Liver (tissue), 9 donors: ENCODE measurements around the gene SNX5. TPM values are rescaled to one million over a fixed set of nuclear protein-coding genes. Genes with fewer than 3 reads are reported as not detected.

Source experiments
- DNase-seq: peaks from one replicate; pipeline ENCODE4 v3.0.0-alpha.2; 2017; ENCODE audit warnings: low spot score
- H3K27ac ChIP-seq, 2 donors: one replicate each; pipeline ENCODE4 v1.7.0; 2013; ENCODE audit warnings: inconsistent platforms in 2 of 2, low read length in 2 of 2, control low read depth in 1 of 2, low read depth in 1 of 2, mild to moderate bottlenecking in 1 of 2
- H3K27me3 ChIP-seq, 4 donors: one replicate each; pipeline versions ENCODE4 v1.6.1 to v1.7.0; 2013; ENCODE audit warnings: low read length in 3 of 4, inconsistent platforms in 1 of 4, mild to moderate bottlenecking in 1 of 4, moderate library complexity in 1 of 4; ENCODE audit not compliant: control insufficient read depth in 4 of 4, insufficient read depth in 4 of 4
- H3K36me3 ChIP-seq, 4 donors: one replicate each; pipeline versions ENCODE4 v1.6.1 to v1.7.0; 2013; ENCODE audit warnings: low read length in 3 of 4, mild to moderate bottlenecking in 3 of 4, low read depth in 1 of 4, moderate library complexity in 1 of 4; ENCODE audit not compliant: control insufficient read depth in 4 of 4, insufficient read depth in 3 of 4
- H3K4me1 ChIP-seq, 4 donors: one replicate each; pipeline versions ENCODE4 v1.6.1 to v1.7.0; 2013; ENCODE audit warnings: low read length in 3 of 4, mild to moderate bottlenecking in 3 of 4, moderate library complexity in 1 of 4; ENCODE audit not compliant: control insufficient read depth in 4 of 4, insufficient read depth in 4 of 4
- H3K4me3 ChIP-seq, 3 donors: one replicate each; pipeline versions ENCODE4 v1.6.1 to v1.7.0; 2013; ENCODE audit warnings: low read length in 3 of 3, control low read depth in 1 of 3, low read depth in 1 of 3, mild to moderate bottlenecking in 1 of 3
- H3K9ac ChIP-seq, 2 donors: one replicate each; pipeline ENCODE4 v1.7.0; 2013; ENCODE audit warnings: low read length in 2 of 2, mild to moderate bottlenecking in 2 of 2, moderate library complexity in 2 of 2, control low read depth in 1 of 2, low read depth in 1 of 2
- H3K9me3 ChIP-seq, 4 donors: one replicate each; pipeline versions ENCODE4 v1.6.1 to v1.7.0; 2013; ENCODE audit warnings: low read length in 3 of 4; ENCODE audit not compliant: control insufficient read depth in 4 of 4
- ATF3 ChIP-seq: IDR thresholded peaks from 2 replicates; pipeline ENCODE4 v1.6.1; 2016; ENCODE audit warnings: antibody characterized with exemption
- CTCF ChIP-seq: fragments of 150-350 bp; IDR thresholded peaks from 2 replicates; pipeline ENCODE4 v1.5.1; 2017; ENCODE audit warnings: improper control_type of control experiment, low read depth, low read length; ENCODE audit not compliant: missing input control
- EGR1 ChIP-seq, 2 donors: IDR thresholded peaks; 2 replicates each; pipeline ENCODE4 v1.6.1; 2016 to 2018; ENCODE audit warnings: antibody characterized with exemption in 2 of 2, low read depth in 2 of 2
- FOXA1 ChIP-seq: IDR thresholded peaks from 2 replicates; pipeline ENCODE4 v1.6.1; 2016; ENCODE audit warnings: antibody characterized with exemption
- FOXA2 ChIP-seq: IDR thresholded peaks from 2 replicates; pipeline ENCODE4 v1.6.1; 2016; ENCODE audit warnings: antibody characterized with exemption
- HNF4A ChIP-seq, 2 donors: conservative IDR thresholded peaks; 2 replicates each; pipeline ENCODE4 v1.6.1; 2016; ENCODE audit warnings: antibody characterized with exemption in 2 of 2, mild to moderate bottlenecking in 2 of 2
- HNF4G ChIP-seq: IDR thresholded peaks from 2 replicates; pipeline ENCODE4 v1.6.1; 2016; ENCODE audit warnings: antibody characterized with exemption
- JUND ChIP-seq, 2 donors: IDR thresholded peaks; 2 replicates each; pipeline ENCODE4 v1.6.1; 2016; ENCODE audit warnings: antibody characterized with exemption in 2 of 2
- MAX ChIP-seq: IDR thresholded peaks from 2 replicates; pipeline ENCODE4 v1.6.1; 2016; ENCODE audit warnings: antibody characterized with exemption
- RAD21 ChIP-seq, 2 donors: IDR thresholded peaks; 2 replicates each; pipeline ENCODE4 v1.6.1; 2016; ENCODE audit warnings: antibody characterized with exemption in 2 of 2, mild to moderate bottlenecking in 2 of 2
- RXRA ChIP-seq, 2 donors: IDR thresholded peaks; 2 replicates each; pipeline ENCODE4 v1.6.1; 2017 to 2018; ENCODE audit warnings: antibody characterized with exemption in 2 of 2, mild to moderate bottlenecking in 1 of 2
- SP1 ChIP-seq: IDR thresholded peaks from 2 replicates; pipeline ENCODE4 v1.6.1; 2018; ENCODE audit warnings: antibody characterized with exemption, mild to moderate bottlenecking
- TAF1 ChIP-seq: conservative IDR thresholded peaks from 2 replicates; pipeline ENCODE4 v1.6.1; 2016; ENCODE audit warnings: antibody characterized with exemption, mild to moderate bottlenecking
- YY1 ChIP-seq: IDR thresholded peaks from 2 replicates; pipeline ENCODE4 v1.6.1; 2016; ENCODE audit warnings: antibody characterized with exemption, mild to moderate bottlenecking
- ZBTB33 ChIP-seq: IDR thresholded peaks from 2 replicates; pipeline ENCODE4 v1.6.1; 2016; ENCODE audit warnings: antibody characterized with exemption
- WGBS: extraction: QIAGEN DNeasy Blood & Tissue Kit; methylation state at CpG from one replicate; pipeline ENCODE4 v1.1.7; 2013; 5-methylcytosine and 5-hydroxymethylcytosine counted together
- polyA plus RNA-seq, 2 donors: library from polyadenylated mRNA; stranded (reverse) in 1 of 2; unstranded in 1 of 2; fragments of 200-250 nt in 1 of 2; fragments of >200 nt in 1 of 2; fragmentation: Nextera tagmentation in 1 of 2; extraction: Ambion mirVana in 1 of 2; gene quantifications; one replicate each; pipeline versions ENCODE4 v1.2.1 to v1.2.3, GENCODE V29; 2013 to 2015
- total RNA-seq, 2 donors: library from RNA; depleted of rRNA; stranded (reverse); fragments of >200 nt; gene quantifications; one replicate each; pipeline ENCODE4 v1.2.3, GENCODE V29; 2014
- TF ChIP-seq, protein P1 (sequence below): IDR thresholded peaks from 2 replicates; pipeline ENCODE4 v1.6.1; 2016; ENCODE audit warnings: antibody characterized with exemption, mild to moderate bottlenecking
- donor health status: healthy.
- donor health status: healthy.
- donor health status: healthy.
- donor health status: healthy.
- donor health status: healthy.

SNX5 gene
- total and polyA plus RNA-seq, 4 donors: 32.8 to 77.8 (median 46.2) TPM

DNA sequence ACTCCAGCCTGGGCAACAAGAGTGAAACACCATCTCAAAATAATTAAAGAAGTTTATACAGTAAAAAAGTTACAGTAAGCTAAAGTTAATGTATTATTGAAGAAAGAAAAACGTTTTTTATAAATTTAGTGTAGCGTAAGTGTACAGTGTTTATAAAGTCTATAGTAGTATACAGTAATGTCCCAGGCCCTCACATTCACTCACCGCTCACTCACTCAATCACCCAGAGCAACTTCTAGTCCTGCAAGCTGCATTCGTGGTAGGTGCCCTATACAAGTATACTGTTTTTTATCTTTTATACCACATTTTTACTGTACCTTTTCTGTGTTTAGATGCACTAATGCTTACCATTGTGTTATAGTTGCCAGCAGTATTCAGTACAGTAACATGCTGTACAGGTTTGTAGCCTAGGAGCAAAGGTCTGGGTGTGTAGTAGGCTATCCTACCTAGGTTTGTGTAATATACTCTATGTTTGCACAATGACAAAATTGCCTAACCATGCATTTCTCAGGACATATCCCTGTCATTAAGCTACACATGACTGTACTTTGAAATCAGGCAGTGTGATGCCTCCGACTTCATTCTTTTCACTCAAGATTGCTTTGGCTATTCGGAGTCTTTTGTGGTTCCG, 16.9 kb upstream of the SNX5 start (continued):
- TF ChIP-seq HNF4A (conservative IDR thresholded peaks at IDR 0.05) (peak; percentile 94 to 98), TAF1 (no peak), MAX (peak; percentile 85), FOXA2 (peak; percentile 83), RAD21 (IDR thresholded peaks at IDR 0.05) (peak; percentile 31 to 38), YY1 (peak; percentile 63), RXRA (IDR thresholded peaks at IDR 0.05) (peak; percentile 63 to 86), EGR1 (IDR thresholded peaks at IDR 0.05; ENCODE audit: low read depth in 2 of 2) (peak in 1 of 2 donors; percentile 33)

DNA sequence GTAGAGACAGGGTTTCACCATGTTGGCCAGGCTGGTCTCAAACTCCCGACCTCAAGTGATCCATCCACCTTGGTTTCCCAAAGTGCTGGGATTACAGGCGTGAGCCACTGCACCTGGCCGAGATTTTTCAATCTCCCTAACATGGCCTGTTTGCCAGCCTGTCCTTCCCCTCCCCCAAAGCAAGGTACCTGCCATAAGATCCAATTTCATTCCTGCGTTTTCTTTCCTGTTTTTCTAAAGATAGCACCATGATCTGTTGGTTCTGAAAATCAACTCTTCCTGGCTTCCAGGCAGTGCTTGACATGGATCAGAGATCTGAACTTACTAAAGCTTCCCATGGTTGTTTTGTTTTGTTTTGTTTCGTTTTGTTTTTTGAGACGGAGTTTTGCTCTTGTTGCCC, 7.7 kb upstream of the SNX5 start:
- Histone ChIP-seq H3K36me3 (peaks cover 0 to 8% (median 0%) of the 10 kb centered on the region in 4 donors), H3K27me3 (no peaks in the 10 kb centered on the region), H3K4me3 (no peak overlapping the region), H3K4me1 (peaks cover 2 to 16% (median 9%) of the 10 kb centered on the region in 4 donors), H3K9me3 (no peaks in the 10 kb centered on the region), H3K27ac (no peak overlapping the region), H3K9ac (no peak overlapping the region)
- no peak for DNase-seq
- TF ChIP-seq CTCF: no peak
- TF ChIP-seq JUND (IDR thresholded peaks at IDR 0.05): no peak
- TF ChIP-seq FOXA1: no peak
- TF ChIP-seq ZBTB33: no peak
- no peak for TF ChIP-seq ATF3
- no peak for TF ChIP-seq RAD21 (IDR thresholded peaks at IDR 0.05)
- TF ChIP-seq EGR1 (IDR thresholded peaks at IDR 0.05; ENCODE audit: low read depth in 2 of 2): no peak
- TF ChIP-seq SP1: no peak
- no peak for TF ChIP-seq MAX
- no peak for TF ChIP-seq HNF4G
- TF ChIP-seq, protein P1, sequence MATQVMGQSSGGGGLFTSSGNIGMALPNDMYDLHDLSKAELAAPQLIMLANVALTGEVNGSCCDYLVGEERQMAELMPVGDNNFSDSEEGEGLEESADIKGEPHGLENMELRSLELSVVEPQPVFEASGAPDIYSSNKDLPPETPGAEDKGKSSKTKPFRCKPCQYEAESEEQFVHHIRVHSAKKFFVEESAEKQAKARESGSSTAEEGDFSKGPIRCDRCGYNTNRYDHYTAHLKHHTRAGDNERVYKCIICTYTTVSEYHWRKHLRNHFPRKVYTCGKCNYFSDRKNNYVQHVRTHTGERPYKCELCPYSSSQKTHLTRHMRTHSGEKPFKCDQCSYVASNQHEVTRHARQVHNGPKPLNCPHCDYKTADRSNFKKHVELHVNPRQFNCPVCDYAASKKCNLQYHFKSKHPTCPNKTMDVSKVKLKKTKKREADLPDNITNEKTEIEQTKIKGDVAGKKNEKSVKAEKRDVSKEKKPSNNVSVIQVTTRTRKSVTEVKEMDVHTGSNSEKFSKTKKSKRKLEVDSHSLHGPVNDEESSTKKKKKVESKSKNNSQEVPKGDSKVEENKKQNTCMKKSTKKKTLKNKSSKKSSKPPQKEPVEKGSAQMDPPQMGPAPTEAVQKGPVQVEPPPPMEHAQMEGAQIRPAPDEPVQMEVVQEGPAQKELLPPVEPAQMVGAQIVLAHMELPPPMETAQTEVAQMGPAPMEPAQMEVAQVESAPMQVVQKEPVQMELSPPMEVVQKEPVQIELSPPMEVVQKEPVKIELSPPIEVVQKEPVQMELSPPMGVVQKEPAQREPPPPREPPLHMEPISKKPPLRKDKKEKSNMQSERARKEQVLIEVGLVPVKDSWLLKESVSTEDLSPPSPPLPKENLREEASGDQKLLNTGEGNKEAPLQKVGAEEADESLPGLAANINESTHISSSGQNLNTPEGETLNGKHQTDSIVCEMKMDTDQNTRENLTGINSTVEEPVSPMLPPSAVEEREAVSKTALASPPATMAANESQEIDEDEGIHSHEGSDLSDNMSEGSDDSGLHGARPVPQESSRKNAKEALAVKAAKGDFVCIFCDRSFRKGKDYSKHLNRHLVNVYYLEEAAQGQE: no peak
- TF ChIP-seq TAF1: no peak
- WGBS: 97% methylated on average over 6 of the region's 6 CpGs
